Ramos (cell line): ENCODE measurements around the gene ASIC1.

Source experiments
- in situ Hi-C: fragments of 300-500 bp; cut with MboI; formaldehyde crosslinking; loops from one replicate; pipeline ENCODE4 v1.14.3; 2022; ENCODE audit warnings: low sequenced_read_pairs; ENCODE audit not compliant: unreplicated experiment

ASIC1 gene

GRCh38 chr12:50058743-50059312 is 1.4 kb downstream of the ASIC1 start:
- in situ Hi-C loops = loop anchor here (5.0 kb wide), 1 partner anchor 92 kb away; no protein-coding TSS in a partner anchor

DNA sequence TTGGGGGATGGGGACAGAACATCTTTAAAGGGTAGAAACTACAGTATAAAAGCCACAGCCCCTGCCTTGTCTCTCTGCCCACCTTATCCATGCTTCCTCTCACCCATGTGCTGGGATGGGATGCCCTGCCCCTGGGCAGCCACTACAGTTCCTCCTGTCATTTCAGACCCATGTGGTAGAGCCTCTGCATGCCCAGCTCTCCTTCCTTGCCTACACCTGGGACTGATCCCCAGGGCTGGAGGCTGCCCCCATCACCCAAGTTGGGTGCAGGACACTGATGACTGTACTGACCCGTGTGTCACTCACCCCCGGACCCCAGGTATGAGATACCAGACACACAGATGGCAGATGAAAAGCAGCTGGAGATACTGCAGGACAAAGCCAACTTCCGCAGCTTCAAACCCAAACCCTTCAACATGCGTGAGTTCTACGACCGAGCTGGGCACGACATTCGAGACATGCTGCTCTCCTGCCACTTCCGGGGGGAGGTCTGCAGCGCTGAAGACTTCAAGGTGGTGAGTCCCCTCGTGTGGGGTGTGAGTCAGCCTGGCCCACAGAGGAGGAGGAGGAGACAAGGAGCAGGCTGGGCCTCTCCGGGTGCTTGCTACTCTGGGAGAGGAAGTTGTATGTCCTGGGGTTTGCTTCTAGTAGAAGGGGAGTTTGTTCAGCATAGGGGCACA is 2.2 kb downstream of the ASIC1 start:
- in situ Hi-C loops = loop anchor here (5.0 kb wide), 1 partner anchor 92 kb away; no protein-coding TSS in a partner anchor

- in situ Hi-C loops = no loop called here
Measured at GRCh38 chr12:50060120-50060468, 2.7 kb downstream of the ASIC1 start.

DNA sequence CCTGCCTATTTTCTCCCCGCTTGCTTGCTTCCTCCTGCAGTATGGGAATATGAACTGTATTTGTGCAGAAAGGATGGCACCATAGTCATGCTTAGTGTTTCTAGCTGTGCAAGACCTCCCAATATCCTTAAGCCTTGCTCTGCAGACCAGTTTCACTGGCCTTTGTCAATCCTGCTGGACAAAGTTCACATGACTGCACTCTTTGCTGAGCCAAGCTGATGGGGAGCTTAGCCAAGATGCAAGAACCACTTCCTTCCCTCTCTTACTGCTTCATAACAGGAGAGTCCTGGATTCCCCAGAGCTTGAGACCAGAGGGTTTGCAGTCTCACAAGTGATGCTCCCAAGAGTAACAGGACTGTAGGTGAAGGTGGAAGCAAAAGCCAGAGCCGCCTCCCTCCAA is 3.8 kb downstream of the ASIC1 start:
- in situ Hi-C loops = no loop called here

DNA sequence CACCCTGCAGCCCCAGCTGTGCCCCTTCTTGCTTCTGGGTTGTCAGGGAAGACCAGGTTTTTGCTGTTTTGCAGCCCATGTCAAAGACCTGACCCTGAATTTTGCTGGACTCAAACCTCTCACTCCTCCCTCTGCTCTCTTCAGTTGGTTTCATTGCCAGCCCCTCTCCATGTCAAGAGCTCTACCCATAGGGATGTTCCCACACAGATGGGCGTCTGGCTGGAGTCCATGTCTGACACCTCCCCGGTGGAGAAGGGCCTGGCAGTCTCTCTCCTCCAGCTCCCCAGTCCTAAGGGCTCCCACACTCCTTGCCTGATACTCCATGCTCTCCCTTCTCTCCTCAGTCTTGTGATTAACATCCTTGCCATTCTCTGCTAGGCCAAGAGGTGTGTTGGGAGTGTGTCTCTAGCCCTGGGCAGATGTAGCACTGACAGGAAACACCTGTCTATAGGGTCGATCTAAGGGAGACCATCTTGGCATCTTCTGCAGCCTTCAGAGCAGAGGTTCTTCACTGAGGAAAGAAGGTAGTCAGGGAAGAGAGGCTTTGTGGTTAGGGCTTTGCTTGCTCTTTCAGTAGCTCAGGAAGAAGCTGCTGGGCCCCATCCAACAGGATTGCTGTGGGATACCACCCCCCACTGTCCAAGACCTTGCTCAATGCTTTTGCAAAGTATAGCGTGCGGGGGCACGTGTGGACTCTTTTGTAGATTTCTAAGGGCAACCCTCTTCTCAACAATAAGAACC is 4.7 kb downstream of the ASIC1 start:
- in situ Hi-C loops = no loop called here

DNA sequence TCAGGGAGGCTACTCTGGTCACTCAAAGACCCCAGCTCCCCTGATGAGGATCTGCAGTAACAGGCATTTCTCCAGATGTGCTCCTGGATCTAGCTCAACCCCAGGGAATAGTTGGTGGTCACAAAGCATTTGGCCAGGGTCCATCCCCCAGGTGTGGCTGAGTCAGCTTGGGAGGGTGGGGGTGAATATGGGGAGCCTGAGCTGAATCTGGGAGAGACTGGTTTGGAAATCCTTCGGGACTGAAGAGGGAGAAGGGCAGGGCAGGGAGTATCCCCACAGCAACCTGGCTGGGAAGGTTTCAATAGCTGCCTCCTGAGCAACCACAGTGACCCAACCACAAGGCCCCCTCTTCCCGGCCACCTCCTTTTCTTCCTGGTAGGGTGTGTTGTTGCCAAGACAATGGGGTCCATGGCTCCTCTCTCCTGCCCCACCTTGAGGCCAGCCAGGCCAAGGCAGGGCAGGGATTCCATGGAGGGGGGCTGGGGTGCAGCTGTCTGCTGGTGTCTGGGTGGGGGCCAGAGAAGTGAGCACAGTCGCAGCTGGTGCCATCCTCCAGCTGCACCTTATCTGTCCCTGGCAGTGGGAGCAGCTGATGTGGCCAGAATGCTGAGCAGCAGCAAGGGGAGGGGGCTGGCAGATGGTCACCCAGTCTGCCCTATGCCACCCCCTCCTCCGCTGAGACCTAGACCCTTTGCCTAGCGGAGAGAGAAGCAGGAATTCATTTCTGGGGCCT is 5.5 kb downstream of the ASIC1 start:
- in situ Hi-C loops = no loop called here

DNA sequence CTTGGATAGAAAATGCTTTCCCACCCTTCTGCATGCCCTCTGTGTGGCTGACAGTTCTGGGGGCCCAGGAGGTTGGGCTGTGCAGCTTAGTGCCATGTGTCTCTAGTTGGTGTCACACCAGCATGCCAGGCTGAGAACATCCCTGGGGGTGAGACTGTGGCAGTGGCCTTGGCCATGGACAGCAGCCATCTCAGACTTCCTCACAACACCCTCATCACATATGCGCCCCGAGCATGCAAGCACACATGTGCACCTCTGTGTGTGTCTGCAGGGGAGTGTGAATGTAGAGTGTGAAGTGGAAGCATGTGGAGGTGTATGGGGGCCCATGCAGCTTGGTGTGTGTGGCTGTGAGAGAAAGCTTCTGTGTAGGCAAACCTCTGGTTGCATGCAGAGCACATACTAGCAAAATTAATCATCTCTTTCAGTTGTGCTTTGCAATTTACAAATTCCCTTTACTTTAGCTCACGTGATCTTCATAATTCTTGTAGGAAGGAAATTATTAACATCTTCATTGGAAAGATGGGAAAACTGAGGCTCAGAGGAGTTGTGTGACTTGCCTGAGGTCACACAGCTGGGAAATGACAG is 8.4 kb downstream of the ASIC1 start:
- in situ Hi-C loops = no loop called here

GRCh38 chr12:50066402-50066801 is 9.0 kb downstream of the ASIC1 start:
- in situ Hi-C loops = no loop called here

DNA sequence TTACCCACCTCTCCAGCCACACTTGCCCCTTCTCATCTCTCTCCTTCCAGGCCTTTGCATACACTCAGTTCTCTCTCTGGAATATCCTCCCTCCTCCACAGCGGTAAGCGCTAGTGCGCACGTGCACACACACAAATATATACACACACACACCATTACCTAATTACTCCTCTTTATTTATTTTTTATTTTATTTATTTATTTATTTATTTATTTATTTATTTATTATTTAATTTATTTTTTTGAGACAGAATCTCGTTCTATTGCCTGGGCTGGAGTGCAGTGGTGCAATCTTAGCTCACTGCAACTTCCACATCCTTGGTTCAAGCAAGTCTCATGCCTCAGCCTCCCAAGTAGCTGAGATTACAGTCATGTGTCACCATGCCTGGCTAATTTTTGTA is 11.7 kb downstream of the ASIC1 start:
- in situ Hi-C loops = no loop called here

GRCh38 chr12:50069539-50069938 is 12.1 kb downstream of the ASIC1 start:
- in situ Hi-C loops = no loop called here

DNA sequence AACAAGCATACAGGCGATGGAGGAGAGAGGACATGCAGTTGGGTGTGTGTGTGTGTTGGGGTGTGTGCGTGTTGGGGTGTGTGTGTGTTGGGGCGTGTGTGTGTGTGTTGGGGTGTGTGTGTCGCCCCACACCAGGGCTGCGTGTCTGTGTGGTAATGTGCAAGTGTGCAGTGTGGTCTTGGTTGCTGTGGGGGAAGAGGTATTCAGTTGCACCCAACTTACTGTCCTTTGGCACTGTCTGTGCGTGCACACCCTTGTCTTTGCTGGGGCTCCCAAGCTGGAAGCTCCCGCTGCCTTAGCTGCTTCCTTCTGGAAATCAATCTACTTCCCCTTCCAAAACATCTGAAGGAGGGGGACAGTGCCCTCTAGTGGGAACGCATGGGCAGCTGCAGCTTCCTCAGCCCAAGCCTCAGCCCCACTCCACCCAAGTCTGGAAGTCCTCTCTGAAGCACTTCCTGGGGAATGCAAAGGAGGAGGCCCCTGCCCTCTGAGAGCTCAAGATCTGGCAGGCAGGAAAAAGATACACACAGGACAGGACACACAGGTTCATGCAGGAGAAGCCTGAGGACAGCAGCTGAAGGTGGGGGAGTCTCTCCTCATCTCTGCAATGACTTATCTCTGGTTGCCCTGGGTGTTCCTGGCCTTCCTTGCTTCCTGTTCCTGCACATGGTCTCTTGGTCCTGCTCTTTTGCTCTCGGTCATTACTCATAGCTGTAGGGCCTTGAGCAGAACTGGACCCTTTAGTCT is 13.1 kb downstream of the ASIC1 start:
- in situ Hi-C loops = loop anchor here (5.0 kb wide), 2 partner anchors 107 to 242 kb away; no protein-coding TSS in a partner anchor

DNA sequence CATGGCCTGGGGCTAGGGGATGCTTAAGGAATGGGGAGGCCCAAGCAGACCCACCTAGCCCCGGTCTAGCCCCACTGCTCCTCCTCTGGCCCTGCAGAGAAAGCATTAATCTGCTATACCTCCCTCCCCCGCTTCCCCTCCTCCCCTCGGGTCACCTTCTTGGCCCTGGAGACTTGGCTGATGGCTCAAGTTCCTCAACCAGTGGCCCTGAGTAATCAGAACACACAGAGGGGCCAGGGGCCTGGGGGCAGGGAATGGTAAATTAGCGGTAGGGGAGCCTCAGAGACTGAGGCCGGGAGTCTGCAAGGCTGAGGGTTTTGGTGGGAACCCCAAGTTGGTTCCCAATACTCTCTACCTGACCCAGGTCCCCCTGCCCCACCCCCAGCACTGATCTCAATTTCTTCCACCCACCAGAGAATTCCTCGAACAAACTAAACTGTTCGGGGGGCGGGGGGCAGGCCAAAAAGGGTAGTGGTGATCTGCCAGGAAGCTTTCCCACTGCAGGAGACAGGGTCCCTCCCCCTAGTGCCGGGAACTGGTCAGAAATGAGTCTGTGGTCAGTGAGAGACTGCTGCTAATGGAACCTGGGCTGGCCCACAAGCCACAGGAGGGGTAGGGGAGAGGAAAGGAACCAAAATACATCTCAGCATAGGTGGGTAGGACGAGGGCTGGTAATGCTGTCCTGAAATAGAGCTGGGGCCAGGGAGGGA is 15.0 kb downstream of the ASIC1 start:
- in situ Hi-C loops = loop anchor here (5.0 kb wide), 2 partner anchors 105 to 240 kb away; no protein-coding TSS in a partner anchor

- in situ Hi-C loops = loop anchor here (5.0 kb wide), 2 partner anchors 104 to 239 kb away; no protein-coding TSS in a partner anchor
Measured at GRCh38 chr12:50073206-50073605, 15.8 kb downstream of the ASIC1 start.

DNA sequence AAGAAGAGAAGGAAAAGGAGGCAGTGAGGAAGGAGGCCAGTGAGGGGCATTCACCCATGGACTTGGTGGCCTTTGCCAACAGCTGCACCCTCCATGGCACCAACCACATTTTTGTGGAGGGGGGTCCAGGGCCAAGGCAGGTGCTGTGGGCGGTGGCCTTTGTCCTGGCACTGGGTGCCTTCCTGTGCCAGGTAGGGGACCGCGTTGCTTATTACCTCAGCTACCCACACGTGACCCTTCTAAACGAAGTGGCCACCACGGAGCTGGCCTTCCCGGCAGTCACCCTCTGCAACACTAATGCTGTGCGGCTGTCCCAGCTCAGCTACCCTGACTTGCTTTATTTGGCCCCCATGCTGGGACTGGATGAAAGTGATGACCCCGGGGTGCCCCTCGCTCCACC is 16.3 kb downstream of the ASIC1 start:
- in situ Hi-C loops = loop anchor here (5.0 kb wide), 2 partner anchors 104 to 239 kb away; no protein-coding TSS in a partner anchor

DNA sequence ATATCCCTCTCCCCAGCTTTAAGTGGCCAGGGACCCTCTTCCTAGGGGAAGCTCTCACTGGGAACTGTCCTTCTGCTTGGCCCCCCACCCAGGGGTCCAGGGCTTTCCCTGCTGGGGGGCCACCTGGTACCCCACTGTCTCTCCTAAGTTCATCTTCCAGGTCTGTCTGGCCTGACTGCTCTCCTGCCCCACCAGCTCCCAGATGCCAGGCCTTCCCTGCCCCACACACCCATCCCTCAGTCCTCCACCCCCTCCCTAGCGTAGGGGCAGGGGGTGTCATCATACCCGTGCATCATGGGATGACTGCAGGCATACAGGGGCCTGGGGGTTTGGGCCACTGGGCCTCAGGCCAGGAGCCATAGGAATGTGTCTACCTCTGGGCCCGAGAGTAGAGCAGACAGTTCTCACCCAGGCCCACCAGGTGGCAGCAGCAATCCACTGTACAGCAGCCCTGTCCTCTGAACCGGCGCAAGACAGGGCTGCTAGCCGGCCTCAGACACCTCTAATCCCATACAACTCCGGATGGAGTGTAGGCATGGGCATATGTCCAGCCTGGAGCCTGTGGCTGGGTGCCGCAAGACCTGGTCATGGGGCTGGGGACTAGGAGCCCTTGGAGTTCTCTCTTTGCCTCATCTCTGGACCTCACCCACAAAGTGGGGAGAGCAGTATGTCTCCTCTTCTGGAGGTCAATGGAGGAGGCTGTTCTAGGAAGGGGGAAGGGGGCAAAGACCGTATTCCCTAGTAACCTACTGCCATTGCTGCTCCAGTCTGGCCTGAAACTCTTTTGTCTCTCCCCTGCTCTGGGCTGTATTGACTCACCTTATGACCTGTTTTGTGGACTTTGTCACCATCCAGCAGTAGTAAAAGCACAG is 17.8 kb downstream of the ASIC1 start:
- in situ Hi-C loops = loop anchor here (5.0 kb wide), 2 partner anchors 102 to 237 kb away; no protein-coding TSS in a partner anchor

- in situ Hi-C loops = no loop called here
Measured at GRCh38 chr12:50075808-50076170, 18.4 kb downstream of the ASIC1 start.

GRCh38 chr12:50077099-50077498 is 19.7 kb downstream of the ASIC1 start:
- in situ Hi-C loops = no loop called here

- in situ Hi-C loops = no loop called here
Measured at GRCh38 chr12:50078281-50078680, 20.9 kb downstream of the ASIC1 start.
